ENCODE data around the gene RBFOX2.

GRCh38 chr22:35819421-35819820 lies 209.2 kb downstream of the RBFOX2 start:
- no peak for TF ChIP-seq EGR1 (IDR thresholded peaks at IDR 0.05)
- TF ChIP-seq TEAD4 (IDR thresholded peaks at IDR 0.05), result no peak
- TF ChIP-seq ZBTB7A (IDR thresholded peaks at IDR 0.05; ENCODE audit: low read depth), result no peak

Measured in Ishikawa (cell line).